GM19372 (cell line): ENCODE data around the gene RIC8A.

Experiments used
- ATAC-seq: cut with Tn5 transposase; IDR thresholded peaks from one replicate; pipeline ENCODE4 v1.9.1; 2021; ENCODE audit warnings: mild to moderate bottlenecking, low read depth, moderate library complexity; ENCODE audit not compliant: unreplicated experiment

RIC8A gene

DNA sequence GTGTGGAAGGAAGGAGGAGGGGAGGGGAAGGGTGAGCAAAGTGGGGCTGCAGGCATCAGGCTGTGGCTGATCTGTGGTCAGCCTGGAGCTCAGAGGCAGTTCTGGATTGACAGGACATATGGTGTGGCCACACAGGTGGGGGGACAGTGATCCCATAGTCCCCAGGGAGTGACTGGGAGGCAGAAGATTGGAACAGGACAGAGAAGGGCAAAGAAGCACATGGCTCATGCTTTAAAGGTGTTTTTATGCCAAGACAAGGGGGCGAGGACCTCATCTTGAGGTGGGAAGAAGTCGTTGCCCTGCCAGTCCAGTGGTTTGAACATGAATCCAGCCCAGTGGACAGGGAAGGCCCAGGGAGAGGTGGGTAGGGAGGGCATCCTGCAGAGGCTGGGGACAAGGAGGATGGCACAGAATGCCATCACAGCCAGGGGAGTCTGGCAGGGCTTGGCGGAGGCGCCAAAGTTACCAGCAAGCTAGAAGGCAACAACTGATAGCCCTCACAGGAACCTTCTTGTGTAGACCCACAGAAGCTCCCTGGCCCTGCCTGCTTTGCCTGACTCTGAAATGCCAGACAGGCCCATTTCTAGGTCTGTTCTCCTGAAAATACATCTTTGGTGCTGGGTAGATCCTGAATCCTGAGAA, 3.4 kb upstream of the RIC8A start:
- no peak for ATAC-seq

DNA sequence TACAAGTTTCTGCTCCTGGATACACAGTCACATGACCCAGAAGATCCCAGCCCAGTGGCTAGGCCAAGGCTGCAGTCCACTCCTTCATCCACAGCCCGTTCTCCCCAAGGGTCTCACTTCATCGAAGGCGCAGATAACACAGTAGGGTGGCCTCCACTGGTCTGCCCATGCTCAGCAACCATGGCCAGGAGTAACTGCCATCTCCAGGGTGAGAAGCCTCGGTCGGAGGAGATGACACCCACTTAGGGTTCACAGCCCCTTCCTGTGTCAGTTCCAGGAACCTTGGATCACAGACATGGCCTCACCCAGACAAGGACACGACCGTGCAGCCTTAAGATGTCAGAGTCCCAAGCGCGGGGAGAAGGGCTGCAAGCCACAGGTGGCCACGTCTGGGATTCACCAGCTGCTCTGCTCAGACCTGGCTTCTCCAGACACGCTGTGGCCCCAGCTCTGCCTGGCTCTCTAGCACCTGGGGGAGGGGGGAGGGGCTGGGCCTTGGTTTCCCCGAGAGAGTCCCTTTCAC, 2.9 kb upstream of the RIC8A start:
- no peak for ATAC-seq

DNA sequence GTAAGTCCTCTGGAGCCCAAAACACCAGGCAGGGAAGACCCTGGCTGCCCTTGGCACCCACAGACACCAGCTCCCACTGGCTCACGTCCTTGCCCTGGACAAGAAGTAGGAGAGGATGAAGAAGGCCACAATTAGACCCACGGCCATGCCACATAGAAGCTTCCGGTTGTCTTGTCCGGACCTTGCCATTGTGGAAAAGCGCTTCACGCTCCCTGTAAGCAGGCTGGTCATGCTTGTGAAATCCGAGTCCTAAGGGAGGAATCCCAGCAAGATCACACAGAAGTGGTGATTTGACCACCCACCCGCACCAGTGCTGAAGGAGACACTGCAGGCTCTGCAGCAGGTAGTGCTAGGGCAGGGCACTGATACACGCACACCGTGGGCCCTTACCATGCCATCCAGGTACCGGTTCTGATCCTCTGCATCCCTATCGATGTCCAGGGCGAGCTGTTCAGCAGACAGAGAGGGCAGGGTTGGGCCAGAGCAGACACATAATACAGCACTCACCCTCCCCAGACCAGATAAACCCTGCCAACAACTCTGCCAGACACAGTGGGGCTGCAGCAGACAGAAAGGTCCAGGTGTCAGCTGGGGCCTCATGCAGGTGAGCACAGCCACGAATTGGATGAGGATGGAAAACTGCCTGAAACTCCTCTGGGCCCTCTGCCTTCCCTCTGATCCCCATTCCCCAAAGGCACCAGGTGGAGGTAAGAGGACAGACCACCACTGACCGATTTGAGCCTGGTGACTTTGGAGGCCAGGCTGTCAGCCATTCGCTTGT, 2.1 kb upstream of the RIC8A start:
- no peak for ATAC-seq

- ATAC-seq, result no peak
These were observed 1.5 kb upstream of the RIC8A start for GRCh38 chr11:206002-206384.

DNA sequence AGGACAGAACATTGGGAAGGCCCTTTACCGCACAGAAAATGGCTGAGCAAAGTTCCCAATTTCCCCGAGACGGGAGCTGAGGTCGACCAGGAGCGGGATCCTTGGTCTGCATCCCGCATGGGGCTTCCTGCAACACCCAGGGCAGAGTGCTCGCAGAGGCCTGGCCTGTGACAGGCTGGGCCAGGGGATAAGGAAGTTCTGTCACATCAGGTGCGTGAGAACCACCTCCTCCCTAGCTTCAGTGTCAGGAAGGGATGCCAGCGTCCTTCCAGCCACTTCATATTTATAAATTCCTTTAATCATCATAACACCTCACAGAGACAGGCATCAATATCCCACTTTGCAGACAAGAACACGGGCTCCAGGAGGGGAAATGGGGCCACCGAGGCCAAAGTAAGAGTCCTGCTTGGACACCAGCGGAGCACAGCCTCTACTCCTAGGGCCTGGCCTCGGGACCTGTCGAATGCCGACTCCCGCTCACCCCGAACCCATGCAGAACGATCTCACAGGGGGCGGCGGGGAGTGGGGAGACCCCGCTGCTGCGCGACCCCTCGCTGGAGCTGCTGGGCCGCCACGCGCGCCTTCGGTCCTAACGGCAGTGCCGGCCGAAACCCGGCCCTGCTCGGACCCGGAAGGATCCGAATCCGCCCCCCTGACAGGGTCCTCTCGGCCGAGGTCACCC, 841 bp upstream of the RIC8A start:
- no peak for ATAC-seq

DNA sequence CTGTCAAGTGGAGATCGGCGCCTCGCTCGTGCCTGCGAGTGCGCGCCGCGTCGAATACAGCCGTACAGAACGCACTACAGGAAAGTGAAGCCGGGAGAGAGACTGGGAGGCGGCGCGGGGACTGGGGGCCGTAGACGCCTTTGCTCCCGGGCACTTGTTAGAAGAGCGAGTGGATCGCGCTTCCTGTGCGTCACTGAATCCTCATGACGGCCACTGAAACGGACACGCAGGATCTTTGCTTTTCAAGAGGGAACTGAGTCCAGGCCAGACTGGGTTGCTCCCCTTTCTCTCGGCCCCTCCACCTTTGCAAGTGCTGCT, 314 bp downstream of the RIC8A start:
- ATAC-seq, result no peak

- no peak for ATAC-seq
These were observed 841 bp downstream of the RIC8A start for GRCh38 chr11:208181-208916.

DNA sequence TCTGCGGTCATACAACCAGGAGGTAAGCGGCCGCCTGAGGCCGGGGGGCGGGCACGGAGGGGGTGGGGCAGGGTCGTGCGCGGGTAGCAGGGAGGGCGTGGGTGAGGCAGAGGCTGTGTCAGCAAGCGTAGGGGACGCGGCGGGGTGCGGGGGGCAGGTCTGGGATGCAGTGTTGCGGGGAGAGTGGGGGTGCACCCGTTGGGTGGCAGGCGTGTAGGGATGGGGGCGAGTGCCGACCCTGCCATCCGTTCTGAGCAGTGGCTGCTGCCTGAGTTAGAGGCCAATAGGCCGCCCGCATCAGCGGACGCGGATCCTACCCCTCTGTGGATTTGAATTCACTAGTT, 1.4 kb downstream of the RIC8A start:
- no peak for ATAC-seq

- no peak for ATAC-seq
These were observed 2.0 kb downstream of the RIC8A start for GRCh38 chr11:209275-210121.

- ATAC-seq, result no peak
These were observed 2.8 kb downstream of the RIC8A start for GRCh38 chr11:210122-210802.

- ATAC-seq, result no peak
These were observed 3.3 kb downstream of the RIC8A start for GRCh38 chr11:210803-211180.

DNA sequence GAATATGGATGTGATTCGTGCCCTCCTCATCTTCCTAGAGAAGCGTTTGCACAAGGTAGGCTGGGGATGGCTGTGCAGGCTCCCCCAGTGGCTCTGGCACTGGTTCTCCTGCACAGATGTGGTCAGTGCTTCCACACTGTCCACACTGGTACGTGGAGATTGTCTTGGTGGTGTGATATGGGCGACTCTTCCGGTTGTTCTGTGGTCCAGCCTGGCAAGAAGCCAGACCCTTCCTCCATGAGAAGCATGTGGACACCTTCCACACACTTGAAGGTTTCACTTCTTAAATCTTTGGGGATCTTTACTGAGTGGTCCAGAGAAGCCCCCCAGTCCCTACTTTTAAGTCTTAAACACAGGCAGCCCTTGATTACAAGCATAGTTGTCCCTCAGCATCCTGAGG, 3.8 kb downstream of the RIC8A start:
- no peak for ATAC-seq

DNA sequence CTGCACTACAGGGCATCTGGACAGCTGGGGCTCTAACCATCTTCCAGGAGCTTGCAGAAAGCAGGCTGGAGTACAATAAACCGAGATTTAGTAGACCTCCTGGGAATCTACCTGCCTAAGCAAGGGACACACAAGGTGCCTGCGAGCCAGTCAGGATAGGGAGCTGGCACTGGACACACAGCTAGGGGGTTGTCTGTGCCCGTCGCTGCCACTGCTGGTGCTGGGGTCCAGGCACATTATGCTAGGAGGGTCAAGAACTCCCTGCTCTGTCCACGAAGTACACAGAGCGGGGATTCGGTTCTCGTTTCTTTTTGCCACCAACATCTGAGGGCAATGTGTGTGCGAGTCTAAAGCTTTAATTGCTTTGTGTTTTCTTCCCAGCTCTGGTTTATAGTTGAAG, 4.2 kb downstream of the RIC8A start:
- ATAC-seq, result no peak

DNA sequence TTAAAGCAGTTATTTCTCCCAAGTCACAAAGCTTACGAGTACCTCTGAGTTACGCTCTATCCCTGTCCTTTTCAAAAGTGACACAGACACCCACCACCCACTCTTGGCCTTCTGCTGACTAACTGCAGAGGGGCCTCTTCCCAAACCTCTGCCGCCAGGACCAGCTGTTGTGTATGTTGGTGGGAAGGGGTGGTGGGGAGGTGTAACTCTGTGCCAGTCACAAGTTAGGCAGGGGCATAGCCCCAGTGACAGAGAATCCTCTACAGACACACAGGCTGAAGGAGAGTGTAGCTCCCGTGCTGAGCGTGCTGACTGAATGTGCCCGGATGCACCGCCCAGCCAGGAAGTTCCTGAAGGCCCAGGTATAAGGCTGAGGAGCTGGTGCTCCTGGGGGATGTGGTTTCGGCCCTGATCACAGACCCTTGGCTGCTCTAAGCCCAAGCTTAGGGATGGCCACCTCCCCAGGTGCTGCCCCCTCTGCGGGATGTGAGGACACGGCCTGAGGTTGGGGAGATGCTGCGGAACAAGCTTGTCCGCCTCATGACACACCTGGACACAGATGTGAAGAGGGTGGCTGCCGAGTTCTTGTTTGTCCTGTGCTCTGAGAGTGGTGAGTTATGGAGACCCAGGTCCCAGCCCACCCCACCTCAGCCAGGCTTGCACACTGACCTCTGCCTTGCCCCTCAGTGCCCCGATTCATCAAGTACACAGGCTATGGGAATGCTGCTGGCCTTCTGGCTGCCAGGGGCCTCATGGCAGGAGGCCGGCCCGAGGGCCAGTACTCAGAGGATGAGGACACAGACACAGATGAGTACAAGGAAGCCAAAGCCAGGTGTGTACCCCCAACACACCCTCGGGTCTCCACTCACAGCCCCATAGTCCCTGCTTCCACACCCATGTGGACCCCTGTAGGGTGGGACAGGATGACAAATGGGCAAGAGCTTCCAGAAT, 4.9 kb downstream of the RIC8A start:
- no peak for ATAC-seq

- no peak for ATAC-seq
These were observed 5.6 kb downstream of the RIC8A start for GRCh38 chr11:213111-213510.

GRCh38 chr11:214083-214482, 6.6 kb downstream of the RIC8A start:
- ATAC-seq, result no peak

DNA sequence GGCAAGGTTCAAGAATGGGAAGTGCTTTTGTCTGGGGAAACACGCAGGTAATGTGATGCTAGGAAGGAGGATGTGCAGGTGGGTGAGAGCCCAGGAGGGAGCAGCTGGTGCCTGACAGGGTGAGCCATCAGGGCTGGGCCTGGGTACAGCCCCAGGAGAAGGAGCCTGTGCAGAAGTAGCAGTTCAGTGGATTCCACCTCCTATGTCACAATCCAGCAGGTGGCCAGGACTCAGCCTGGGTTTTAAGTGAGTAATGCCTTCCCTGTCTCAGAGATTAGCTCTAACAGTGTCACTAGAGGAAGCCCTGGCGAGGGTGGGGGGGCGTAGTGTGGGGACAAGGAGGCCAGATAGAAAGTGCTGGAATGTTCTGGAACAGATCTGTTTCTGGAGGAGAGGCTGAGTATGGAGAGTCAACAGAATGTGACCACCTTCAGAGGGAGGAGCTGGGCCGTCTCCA, 8.1 kb downstream of the RIC8A start:
- ATAC-seq, result no peak
